Retinal pigment epithelial cell (primary cell): Measurements from ENCODE around the gene GGA2.
"Not testable (repeated sequence)": the region's sequence is repeated elsewhere in the genome, so short reads cannot be mapped to it uniquely, and the experiment has no call there.

Source experiments
- DNase-seq: peaks from one replicate; pipeline ENCODE4 v3.0.0-alpha.2; 2010; ENCODE audit warnings: low read depth
- H3K4me3 ChIP-seq: 2 replicates; pipeline ENCODE4 v1.5.1; 2011; ENCODE audit warnings: mild to moderate bottlenecking, low read length, control low read depth, moderate library complexity
- CTCF ChIP-seq: conservative IDR thresholded peaks from 2 replicates; pipeline ENCODE4 v1.5.1; 2011; ENCODE audit warnings: low read depth, low read length, control low read depth, inconsistent platforms

GGA2 gene

GRCh38 chr16:23549938-23550337 is 39.6 kb upstream of the GGA2 start:
- H3K4me3 ChIP-seq = no peak overlapping the region
- DNase-seq = no peak
- TF ChIP-seq CTCF = no peak

GRCh38 chr16:23544436-23544835 is 34.1 kb upstream of the GGA2 start:
- TF ChIP-seq CTCF = no peak

GRCh38 chr16:23540817-23541178 is 30.5 kb upstream of the GGA2 start:
- DNase-seq, H3K4me3 ChIP-seq: not testable (repeated sequence)

More at GRCh38 chr16:23544436-23544835, 34.1 kb upstream of the GGA2 start:
- no peak for DNase-seq
- H3K4me3 ChIP-seq = no peak overlapping the region

GRCh38 chr16:23539984-23540816 is 29.9 kb upstream of the GGA2 start:
- no peak for TF ChIP-seq CTCF
- H3K4me3 ChIP-seq = no peak overlapping the region
- no peak for DNase-seq

GRCh38 chr16:23538919-23539278 is 28.6 kb upstream of the GGA2 start:
- H3K4me3 ChIP-seq = no peak overlapping the region
- no peak for DNase-seq
- TF ChIP-seq CTCF = no peak

GRCh38 chr16:23537390-23537789 is 27.1 kb upstream of the GGA2 start:
- no peak overlapping the region for H3K4me3 ChIP-seq
- no peak for TF ChIP-seq CTCF
- DNase-seq = no peak

- no peak overlapping the region for H3K4me3 ChIP-seq
- TF ChIP-seq CTCF = no peak
- no peak for DNase-seq
Measured at GRCh38 chr16:23535901-23536300, 25.6 kb upstream of the GGA2 start.
